ENCODE measurements around the gene COX15. TPM values are rescaled to one million over a fixed set of nuclear protein-coding genes. Genes with fewer than 3 reads are reported as not detected.
A peak's percentile ranks its signal among the peaks of the same experiment; 100 is the strongest.
"Not testable (repeated sequence)": the region's sequence is repeated elsewhere in the genome, so short reads cannot be mapped to it uniquely, and the experiment has no call there.

COX15 gene
- total RNA-seq (2014; rRNA removed; shearing (Covaris generic)): 18.2 and 20.1 TPM in 2 replicates

- DNase-seq (ENCODE audit: low spot score): peak; percentile 98
Measured at GRCh38 chr10:99732033-99732842, at the start of gene COX15, which contains the start of gene CUTC. Gene COX15, minus strand, starts transcription at chr10:99732127. Its CDS starts 78 bp downstream, at chr10:99732049. Gene CUTC, plus strand, starts transcription at chr10:99732234. Its CDS starts 115 bp downstream, at chr10:99732349.

- peak; percentile 33 for DNase-seq (ENCODE audit: low spot score)
Measured at GRCh38 chr10:99779335-99779734, 47.4 kb upstream of the COX15 start.

DNA sequence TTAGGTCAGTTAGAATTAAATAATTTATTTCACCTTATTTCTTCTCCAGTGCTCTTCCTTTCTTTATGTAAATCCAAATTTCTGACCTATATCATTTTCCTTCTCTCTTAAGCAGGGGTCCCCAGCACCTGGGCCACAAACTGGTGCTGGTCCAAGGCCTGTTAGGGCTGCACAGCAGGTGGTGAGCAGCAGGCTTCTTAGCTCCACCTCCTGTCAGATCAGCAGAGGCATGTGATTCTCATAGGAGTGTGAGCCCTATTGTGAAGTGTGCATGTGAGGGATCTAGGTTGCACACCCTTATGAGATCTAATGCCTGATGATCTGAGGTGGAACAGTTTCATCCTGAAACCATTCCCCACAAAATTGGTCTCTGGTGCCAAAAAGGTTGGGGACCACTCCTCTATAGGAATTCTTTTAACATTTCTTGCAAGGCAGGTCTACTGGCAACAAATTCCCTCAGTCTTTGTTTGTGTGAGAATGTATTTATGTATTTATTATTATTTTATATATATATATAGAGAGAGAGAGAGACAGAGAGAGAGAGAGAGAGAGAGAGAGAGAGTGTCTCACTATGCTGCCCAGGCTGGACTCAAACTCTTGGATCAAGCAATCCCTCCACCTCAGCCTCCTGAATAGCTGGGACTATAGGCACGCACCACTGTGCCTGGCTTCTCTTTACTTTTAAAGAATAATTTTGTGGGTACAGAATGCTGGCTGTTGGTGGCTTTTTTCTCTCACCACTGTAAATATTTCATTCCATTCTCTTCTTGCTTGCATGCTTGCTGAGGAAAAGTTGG is 46.2 kb upstream of the COX15 start:
- DNase-seq (ENCODE audit: low spot score): peak; percentile 15

GRCh38 chr10:99775850-99776249 is 43.9 kb upstream of the COX15 start:
- peak; percentile 56 for DNase-seq (ENCODE audit: low spot score)

GRCh38 chr10:99770408-99771045 is 38.6 kb upstream of the COX15 start:
- no peak for DNase-seq (ENCODE audit: low spot score)

DNA sequence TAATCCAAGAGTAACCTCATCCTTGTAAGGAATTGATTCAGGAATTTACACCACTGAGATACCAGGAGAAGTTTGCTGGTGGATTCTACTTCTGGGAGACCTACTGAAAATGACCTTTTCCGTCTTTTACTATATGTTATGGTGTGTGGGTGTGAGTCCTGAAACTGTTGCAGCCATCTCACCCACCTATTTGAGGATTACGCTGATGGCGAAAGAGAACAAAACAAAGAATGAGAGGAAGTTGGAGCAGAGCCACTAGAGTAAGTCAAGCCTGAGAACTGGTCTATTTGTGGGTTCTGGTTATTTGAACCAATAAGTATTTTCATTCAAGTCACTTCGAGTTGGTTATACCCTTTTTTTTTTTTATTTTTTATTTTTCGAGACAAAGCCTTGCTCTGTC is 37.8 kb upstream of the COX15 start:
- no peak for DNase-seq (ENCODE audit: low spot score)

GRCh38 chr10:99768556-99768955 is 36.6 kb upstream of the COX15 start:
- no peak for DNase-seq (ENCODE audit: low spot score)

DNA sequence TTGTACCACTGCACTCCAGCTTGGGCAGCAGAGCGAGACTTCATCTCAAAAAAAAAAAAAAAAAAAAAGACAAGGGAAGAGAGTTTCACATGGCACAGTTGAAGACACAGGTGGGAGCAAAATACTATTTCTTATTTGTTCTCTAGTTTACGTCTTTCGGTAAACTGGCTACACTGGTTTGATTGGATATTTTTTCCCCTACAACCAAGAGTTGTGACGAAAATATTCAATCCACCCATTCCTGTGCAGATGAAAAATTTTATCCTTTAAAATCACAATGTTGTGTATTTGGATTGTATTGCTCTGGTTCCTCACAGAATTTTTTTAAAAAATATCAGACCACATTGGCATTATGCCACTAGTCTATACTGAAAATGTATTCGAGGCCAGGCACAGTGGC is 36.0 kb upstream of the COX15 start:
- DNase-seq (ENCODE audit: low spot score): no peak

DNA sequence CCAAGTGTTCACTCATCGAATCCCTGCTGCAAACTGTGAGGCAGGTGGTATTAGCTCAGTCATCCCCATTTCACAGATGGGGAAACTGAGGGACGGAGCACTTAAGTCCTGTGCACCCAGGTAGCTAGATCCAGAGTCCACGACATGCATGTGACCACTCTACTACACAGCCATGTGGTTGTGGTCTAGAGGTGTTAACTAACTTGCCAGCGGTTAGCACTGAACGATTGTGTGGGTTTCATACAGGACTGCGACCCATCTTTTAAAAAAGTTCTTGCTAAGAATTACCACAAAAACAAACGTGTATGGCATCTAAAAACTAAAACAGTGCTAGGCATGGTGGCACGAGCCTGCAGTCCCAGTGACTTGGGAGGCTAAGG is 34.4 kb upstream of the COX15 start:
- no peak for DNase-seq (ENCODE audit: low spot score)

- DNase-seq (ENCODE audit: low spot score): no peak
Measured at GRCh38 chr10:99765672-99766301, 33.9 kb upstream of the COX15 start.

- no peak for DNase-seq (ENCODE audit: low spot score)
Measured at GRCh38 chr10:99761365-99761764, 29.4 kb upstream of the COX15 start.

- DNase-seq (ENCODE audit: low spot score): no peak
Measured at GRCh38 chr10:99760321-99760720, 28.4 kb upstream of the COX15 start.

DNA sequence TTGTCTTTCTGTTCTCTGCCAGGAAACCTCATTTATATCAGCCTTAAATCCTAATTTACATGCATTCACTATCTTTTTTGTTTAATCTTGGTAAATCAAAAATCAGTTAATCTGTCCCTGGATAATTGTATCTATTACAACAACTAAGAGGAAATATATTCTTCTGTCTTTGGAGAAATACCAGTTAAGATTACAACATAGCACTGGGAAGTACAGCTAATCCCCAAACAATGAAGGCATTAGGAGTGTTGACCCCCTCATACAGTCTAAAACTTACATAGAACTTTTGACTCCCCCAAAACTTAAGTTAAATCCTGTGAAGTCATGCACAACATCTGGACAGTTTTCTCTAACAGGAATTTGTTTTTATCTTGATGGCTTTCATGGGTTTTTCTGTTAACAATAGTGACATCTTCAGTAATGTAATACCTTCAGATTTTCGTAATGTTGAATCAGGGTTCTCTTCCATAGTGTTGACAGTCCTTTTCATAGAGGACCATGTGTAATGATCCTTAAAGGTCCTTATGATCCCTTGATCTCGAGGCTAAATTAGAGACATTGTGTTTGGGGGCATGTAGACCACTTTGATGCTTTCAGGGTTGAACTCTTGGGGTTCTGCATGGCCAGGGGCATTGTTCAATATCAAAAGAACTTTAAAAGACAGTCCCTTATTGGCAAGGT is 26.4 kb upstream of the COX15 start:
- no peak for DNase-seq (ENCODE audit: low spot score)

DNA sequence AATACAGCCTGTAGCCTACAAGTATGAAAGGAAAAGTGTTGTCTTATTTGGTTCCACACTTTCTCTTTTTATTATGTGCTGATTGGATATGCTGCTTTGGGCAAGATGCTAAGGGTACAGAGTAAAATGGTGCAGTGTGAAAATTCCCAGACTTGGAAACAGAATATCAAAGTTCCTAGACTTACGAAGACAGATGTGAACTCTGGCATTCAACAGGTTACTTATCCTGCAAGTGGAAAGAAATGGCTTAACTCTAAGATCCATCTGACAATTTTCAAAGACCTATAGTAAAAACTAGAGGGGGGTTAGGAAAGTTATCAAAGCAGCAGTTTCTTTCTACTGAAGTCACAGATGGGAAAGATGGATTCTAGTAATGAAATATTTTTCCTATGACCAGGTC is 24.2 kb upstream of the COX15 start:
- no peak for DNase-seq (ENCODE audit: low spot score)

DNA sequence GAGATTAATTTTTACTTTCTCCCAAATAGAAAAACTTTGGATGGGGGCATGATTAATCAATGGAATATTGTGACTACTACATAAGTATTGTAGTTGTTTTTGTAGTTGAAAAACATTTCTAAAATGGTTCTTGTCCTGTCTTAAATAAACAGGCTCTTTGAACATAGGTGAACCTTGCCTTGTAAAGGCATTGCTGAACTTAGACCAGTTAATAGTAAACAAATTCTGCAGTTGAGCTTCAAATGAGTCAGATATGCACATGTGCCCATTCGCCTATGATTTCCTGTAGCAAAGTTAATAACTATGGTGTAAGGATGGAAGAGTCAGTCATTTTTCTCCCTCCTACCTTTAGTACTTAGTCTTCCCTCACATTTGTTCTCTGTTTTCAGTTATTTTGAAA is 22.7 kb upstream of the COX15 start:
- no peak for DNase-seq (ENCODE audit: low spot score)

DNA sequence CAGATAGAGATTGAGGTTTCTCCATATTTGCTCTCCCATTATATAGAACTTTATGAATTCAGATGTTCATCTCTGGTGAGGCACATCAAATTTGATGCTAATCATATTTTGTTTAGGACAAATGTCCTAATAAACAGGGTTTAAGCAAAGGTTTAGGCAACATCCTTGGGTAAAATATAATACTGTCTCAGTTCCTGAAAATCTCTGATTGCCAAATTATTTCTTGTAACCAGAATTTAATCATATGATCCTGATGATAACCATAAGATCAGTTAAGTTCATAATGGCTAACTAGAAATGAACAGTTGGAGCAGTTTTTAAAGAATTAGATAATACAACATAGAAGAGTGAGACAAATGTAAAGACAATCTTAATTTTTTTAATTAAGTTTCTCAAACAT is 18.7 kb upstream of the COX15 start:
- DNase-seq (ENCODE audit: low spot score): no peak

GRCh38 chr10:99748823-99749451 is 17.0 kb upstream of the COX15 start:
- no peak for DNase-seq (ENCODE audit: low spot score)

- not testable (repeated sequence) for DNase-seq (ENCODE audit: low spot score)
Measured at GRCh38 chr10:99746166-99746565, 14.2 kb upstream of the COX15 start.

GRCh38 chr10:99743841-99744240 is 11.9 kb upstream of the COX15 start:
- DNase-seq (ENCODE audit: low spot score): no peak

DNA sequence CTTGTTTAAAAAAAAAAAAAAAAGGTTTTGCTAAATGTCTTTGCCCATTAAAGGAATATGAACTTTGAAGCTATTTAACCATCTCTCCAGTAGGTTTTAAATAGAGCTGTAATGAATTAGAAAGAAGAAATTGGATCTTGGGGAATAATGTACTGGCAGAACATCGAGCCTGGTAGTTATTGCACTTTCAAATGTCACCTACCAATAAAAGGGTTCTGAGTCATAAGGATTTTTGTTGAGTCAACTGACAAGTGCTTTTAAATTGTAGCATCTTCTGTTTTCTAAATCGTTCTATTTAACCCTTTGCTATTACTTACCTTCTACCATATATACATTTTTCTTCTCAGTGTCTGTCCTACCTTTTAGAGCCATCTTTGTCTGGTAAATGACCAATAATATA is 10.8 kb upstream of the COX15 start:
- no peak for DNase-seq (ENCODE audit: low spot score)

- DNase-seq (ENCODE audit: low spot score): no peak
Measured at GRCh38 chr10:99742254-99742653, 10.3 kb upstream of the COX15 start.
